ENCODE results near the gene MED1.
A peak's percentile ranks its signal among the peaks of the same experiment; 100 is the strongest.
"Not testable (repeated sequence)": the region's sequence is repeated elsewhere in the genome, so short reads cannot be mapped to it uniquely, and the experiment has no call there.

Gene MED1, protein sequence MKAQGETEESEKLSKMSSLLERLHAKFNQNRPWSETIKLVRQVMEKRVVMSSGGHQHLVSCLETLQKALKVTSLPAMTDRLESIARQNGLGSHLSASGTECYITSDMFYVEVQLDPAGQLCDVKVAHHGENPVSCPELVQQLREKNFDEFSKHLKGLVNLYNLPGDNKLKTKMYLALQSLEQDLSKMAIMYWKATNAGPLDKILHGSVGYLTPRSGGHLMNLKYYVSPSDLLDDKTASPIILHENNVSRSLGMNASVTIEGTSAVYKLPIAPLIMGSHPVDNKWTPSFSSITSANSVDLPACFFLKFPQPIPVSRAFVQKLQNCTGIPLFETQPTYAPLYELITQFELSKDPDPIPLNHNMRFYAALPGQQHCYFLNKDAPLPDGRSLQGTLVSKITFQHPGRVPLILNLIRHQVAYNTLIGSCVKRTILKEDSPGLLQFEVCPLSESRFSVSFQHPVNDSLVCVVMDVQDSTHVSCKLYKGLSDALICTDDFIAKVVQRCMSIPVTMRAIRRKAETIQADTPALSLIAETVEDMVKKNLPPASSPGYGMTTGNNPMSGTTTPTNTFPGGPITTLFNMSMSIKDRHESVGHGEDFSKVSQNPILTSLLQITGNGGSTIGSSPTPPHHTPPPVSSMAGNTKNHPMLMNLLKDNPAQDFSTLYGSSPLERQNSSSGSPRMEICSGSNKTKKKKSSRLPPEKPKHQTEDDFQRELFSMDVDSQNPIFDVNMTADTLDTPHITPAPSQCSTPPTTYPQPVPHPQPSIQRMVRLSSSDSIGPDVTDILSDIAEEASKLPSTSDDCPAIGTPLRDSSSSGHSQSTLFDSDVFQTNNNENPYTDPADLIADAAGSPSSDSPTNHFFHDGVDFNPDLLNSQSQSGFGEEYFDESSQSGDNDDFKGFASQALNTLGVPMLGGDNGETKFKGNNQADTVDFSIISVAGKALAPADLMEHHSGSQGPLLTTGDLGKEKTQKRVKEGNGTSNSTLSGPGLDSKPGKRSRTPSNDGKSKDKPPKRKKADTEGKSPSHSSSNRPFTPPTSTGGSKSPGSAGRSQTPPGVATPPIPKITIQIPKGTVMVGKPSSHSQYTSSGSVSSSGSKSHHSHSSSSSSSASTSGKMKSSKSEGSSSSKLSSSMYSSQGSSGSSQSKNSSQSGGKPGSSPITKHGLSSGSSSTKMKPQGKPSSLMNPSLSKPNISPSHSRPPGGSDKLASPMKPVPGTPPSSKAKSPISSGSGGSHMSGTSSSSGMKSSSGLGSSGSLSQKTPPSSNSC (N-terminal part only)

DNA sequence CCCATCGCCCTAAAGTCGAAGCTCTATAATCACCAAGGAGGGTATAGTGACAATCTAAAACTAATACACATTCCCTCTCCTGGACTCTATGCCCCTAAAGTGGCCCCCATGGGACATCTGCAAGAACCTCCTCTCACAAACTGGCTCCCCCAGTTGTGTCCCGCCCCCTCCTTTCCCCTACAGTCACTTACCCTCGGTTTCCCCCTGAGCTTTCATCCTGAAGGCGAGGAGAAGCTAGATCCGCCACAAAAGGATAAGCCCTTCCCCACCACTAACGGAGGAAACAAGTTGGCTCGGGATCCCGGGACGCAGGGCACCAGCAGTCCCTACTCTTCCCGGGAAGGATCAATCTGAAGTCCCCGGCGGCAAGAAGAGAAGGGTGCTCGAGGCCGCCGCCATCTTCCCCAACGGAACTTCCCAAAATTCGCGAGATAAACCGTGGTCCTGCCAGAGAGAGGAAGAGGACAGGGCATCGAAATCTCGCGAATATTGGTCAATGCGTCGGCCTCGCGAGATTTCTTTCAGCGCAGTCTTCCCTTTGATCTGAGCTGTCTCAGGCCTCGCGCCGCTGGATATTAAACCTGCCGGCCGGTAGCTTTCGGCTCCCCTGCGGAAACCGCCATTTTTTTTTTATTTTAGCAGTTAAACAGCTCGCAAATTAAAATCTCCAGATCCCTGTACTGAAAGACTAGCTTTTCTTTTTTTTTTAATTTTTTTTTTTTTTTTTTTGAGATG lies at the start of gene MED1:
Gene MED1 (minus strand): TSS at position 417 of the 735 bp plus-strand sequence. CDS start 201 bp downstream, at position 216.
- DNase-seq, result peak; percentile 98

DNA sequence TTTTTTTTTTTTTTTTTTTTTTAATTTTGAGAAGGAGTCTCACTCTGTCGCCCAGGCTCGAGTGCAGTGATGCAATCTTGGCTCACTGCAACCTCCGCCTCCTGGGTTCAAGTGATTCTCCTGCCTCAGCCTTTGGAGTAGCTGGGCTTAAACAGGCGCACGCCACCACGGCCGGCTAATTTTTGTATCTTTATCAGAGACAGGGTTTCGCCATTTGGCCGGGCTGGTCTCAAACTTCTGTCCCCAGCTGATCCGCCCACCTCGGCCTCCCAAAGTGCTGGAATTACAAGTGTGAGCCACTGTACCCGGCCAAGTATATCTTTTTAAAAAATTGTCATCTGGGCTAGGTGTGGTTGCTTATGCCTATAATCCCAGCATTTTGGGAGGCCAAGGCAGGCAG lies 45.9 kb upstream of the MED1 start:
- DNase-seq, result not testable (repeated sequence)

DNA sequence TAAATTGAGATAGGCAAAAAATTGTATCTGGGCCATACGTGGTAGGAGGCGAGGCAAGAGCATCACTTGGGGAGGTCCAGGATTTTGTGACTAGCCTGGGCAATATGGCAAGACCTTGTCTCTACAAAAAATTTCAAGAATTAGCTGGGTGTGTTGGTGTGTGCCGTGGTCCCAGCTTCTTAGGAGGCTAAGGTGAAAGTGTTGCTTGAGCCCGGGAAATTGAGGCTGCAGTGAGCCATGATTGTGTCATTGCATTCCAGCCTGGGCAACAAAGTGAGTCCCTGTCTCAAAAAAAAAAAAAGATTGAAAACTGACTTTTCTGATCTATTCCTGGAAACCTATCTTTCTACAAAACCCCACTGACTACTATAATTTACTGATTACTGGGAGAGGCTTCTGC lies 36.9 kb upstream of the MED1 start:
- no peak for DNase-seq

DNA sequence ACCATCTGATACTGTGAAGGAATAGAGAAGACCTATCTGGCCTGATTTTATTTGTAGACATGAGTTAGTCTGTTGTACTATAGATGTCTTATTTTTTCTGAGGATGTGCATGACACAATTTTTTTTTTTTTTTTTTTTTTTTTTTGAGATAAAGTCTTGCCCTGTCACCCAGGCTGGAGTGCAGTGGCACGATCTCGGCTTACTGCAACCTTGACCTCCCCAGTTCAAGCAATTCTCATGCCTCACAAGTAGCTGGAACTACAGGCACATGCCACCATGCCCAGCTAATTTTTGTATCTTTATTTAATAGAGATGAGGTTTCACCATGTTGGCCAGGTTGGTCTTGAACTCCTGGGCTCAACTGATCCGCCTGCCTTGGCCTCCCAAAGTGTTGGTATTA lies 36.4 kb upstream of the MED1 start:
- not testable (repeated sequence) for DNase-seq

DNA sequence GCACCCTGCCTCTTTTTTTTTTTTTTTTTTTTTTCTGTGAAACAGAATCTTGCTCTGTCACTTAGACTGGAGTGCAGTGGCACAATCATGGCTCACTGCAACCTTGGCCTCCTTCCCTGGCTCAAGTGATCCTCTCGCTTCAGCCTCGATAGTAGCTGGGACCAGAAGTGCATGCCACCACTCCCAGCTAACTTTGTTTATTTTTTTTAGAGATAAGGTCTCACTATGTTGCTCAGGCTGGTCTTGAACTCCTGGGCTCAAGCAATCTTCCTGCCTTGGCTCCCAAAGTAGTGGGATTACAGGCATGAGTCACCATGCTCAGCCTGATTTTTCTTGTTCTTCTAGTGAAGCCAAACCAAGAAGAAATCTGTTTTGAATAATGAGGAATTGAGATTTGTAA lies 35.2 kb upstream of the MED1 start:
- no peak for DNase-seq

DNA sequence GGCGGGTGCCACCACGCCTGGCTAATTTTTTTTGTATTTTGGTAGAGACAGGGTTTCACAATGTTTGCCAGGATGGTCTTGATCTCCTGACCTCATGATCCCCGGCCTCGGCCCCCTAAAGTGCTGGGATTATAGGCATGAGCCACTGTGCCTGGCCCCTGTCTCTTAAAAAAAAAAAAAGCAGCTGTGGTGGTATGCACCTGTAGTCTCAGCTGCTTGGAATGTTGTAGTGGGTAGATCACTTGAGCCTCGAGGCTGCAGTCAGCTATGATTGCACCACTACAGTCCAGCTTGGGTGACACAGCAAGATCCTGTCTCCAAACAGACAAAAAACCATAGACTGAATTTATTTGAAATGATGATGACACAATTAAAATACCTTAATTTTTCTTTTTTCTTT lies 34.5 kb upstream of the MED1 start:
- no peak for DNase-seq

DNA sequence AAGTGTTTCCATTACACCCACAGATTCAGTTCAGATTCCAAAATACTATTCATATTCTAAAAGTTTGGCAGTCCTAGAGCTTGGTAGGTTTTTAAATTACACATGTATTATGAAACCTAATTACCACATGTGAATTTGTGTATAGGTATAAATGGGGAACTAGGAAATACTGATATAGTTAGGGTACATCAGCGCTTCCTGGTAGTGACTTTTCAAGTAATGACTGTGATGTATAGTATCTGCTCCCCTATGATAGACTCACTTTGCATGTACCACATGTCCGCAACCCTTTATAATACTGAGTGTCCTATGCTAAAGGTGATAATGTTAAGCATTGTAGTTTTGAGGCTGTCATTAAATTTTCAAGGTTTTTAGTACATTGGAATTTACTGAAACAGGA lies 33.1 kb upstream of the MED1 start:
- no peak for DNase-seq

DNA sequence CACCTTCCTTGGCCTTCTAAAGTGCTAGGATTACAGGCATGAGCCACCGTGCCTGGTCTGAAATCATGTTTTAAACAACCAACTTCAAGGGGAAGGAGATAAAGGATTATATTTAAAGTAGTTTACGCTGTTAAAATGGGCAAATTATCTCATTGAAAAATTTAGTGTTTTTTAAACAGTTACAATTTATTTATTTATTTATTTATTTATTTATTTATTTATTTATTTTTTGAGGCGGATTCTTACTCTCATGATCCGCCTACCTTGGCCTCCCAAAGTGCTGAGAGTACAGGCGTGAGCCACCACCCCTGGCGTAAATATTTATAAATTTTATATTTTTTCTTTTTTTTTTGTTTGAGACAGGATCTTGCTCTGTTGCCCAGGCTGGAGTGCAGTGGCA lies 32.4 kb upstream of the MED1 start:
- no peak for DNase-seq

DNA sequence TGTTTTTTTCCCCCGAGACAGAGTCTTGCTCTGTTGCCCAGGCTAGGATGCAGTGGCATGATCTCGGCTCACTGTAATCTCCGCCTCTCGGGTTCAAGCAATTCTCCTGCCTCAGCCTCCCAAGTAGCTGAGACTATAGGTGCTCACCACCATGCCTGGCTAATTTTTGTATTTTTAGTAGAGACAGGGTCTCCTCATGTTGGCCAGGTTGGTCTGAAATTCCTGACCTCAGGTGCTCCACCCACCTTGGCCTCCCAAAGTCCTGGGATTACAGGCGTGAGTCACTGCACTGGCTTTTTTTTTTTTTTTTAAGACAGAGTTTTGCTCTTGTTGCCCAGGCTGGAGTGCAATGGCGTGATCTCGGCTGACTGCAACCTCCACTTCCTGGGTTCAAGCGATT lies 28.6 kb upstream of the MED1 start:
- not testable (repeated sequence) for DNase-seq

DNA sequence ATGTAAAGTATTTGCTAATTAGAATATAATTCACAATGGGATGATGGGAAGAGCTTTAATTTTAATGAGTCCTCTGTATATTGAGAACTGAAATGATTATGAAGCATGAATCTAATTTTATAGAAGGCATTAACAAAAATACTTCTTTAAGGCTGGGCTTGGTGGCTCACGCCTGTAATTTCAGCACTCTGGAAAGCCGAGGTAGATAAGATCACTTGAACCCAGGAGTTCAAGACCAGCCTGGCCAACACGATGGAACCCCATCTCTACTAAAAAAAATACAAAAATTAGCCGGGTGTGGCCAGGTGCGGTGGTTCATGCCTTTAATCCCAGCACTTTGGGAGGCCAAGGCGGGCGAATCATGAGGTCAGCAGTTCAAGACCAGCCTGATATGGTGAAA lies 22.2 kb upstream of the MED1 start:
- no peak for DNase-seq

DNA sequence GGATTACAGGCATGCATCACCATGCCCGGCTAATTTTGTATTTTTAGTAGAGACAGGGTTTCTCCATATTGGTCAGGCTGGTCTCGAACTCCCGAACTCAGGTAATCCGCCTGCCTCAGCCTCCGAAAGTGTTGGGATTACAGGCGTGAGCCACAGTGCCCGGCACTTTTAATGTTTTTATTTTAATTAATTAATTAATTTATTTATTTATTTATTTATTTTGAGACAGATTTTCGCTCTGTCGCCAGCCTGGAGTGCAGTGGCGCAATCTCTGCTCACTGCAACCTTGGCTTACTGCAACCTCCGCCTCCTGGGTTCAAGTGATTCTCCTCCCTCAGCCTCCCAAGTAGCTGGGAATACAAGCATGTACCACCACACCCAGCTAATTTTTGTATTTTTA lies 17.5 kb upstream of the MED1 start:
- DNase-seq, result not testable (repeated sequence)

DNA sequence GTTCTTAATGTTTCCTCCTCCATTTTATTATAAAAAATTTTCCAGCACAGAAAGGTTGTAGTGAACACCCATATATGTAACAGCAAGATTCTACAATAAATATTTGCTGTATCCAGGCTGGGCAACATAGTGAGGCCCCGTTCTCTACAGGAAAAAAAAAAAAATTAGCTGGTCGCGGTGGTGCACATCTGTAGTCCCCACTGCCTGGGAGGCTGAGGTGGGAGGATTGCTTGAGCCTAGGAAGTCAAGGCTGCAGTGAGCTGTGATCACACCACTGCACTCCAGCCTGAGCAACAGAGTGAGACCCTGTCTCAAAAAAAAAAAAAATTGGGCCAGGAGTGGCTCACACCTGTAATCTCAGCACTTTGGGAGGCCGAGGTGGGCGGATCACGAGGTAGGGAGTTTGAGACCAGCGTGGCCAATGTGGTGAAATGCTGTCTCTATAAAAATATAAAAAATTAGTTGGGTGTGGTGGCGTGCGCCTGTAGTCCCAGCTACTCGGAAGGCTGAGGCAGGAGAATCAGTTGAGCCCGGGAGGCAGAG lies 13.6 kb upstream of the MED1 start:
- DNase-seq, result not testable (repeated sequence)

DNA sequence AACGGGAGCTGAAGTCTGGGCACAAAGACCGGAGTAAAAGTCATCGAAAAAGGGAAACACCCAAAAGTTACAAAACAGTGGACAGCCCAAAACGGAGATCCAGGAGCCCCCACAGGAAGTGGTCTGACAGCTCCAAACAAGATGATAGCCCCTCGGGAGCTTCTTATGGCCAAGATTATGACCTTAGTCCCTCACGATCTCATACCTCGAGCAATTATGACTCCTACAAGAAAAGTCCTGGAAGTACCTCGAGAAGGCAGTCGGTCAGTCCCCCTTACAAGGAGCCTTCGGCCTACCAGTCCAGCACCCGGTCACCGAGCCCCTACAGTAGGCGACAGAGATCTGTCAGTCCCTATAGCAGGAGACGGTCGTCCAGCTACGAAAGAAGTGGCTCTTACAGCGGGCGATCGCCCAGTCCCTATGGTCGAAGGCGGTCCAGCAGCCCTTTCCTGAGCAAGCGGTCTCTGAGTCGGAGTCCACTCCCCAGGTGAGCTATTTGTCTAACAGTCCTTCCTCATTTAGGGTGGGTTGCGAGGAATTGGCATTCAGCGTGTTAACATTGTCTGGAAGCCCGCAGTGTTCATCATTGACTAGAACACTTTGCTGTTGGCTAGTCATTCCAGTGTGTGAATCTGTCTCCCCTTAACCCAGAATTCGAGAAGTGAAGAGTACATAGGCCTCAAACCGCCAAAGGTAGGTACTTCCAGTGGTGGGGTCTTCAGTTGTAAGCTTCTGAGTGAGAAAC lies 11.7 kb upstream of the MED1 start:
- no peak for DNase-seq

DNA sequence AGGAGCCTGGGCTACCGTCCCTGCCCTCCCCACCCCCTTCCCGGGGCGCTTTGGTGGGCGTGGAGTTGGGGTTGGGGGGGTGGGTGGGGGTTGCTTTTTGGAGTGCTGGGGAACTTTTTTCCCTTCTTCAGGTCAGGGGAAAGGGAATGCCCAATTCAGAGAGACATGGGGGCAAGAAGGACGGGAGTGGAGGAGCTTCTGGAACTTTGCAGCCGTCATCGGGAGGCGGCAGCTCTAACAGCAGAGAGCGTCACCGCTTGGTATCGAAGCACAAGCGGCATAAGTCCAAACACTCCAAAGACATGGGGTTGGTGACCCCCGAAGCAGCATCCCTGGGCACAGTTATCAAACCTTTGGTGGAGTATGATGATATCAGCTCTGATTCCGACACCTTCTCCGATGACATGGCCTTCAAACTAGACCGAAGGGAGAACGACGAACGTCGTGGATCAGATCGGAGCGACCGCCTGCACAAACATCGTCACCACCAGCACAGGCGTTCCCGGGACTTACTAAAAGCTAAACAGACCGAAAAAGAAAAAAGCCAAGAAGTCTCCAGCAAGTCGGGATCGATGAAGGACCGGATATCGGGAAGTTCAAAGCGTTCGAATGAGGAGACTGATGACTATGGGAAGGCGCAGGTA lies 11.0 kb upstream of the MED1 start:
- DNase-seq, result no peak

DNA sequence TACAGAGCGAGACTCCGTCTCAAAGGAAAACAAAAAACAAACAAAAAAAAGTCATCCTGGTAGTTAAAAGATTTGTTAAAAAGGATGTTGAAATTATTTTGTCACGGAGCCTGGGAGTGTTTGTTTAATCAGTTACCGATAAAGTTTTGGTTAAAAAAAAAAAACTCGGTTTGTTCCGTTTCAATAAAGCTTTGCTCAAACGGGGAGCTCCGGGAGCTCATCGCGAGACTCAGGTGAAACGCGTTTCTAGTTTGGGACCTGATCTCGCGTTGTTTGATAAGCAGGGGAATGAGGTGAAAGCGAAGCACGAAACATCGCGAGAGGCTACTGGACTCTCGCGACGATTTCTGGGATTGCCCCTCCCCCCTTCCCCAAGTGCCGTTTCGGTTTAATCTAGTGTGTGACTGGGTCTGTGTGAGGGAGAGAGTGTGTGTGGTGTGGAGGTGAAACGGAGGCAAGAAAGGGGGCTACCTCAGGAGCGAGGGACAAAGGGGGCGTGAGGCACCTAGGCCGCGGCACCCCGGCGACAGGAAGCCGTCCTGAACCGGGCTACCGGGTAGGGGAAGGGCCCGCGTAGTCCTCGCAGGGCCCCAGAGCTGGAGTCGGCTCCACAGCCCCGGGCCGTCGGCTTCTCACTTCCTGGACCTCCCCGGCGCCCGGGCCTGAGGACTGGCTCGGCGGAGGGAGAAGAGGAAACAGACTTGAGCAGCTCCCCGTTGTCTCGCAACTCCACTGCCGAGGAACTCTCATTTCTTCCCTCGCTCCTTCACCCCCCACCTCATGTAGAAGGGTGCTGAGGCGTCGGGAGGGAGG lies 10.3 kb upstream of the MED1 start, which contains the start of gene CDK12:
Gene CDK12 (plus strand): TSS at position 374 of the 813 bp plus-strand sequence. CDS start 586 bp downstream, outside the sequence.
- DNase-seq, result peak; percentile 99

DNA sequence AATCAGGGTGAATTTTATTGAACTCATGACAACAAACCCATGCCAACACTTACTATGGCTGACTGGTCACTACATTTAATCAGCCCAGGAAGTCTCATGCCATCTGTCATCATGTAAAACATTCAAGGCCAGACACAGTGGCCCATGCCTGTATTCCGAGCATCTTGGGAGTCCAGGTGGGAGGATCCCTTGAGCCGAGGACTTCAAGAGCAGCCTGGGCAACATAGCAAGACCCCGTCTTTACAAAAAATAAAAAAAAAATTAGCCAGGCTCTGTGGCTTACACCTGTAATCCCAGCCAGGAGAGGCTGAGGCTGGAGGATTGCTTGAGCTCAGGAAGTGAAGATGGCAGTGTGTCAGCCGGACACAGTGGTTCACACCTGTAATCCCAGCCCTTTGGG lies 4.9 kb upstream of the MED1 start:
- no peak for DNase-seq

DNA sequence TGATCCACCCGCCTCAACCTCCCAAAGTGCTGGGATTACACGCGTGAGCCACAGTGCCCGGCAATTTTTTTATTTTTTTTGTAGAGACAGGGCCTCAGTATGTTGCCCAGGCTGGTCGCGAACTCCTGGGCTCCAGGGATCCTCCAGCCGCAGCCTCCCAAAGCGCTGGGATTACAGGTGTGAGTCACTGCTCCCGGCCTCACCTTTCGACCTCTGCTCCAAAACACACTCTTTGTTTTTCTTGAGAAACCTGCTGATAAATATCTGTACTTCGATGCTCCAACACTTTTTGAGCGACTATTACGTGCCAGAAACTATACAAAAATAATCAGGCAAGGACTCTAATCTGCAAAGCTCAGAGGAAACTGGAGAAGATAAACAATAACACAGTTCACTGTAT lies 1.0 kb downstream of the MED1 start:
- DNase-seq, result no peak

DNA sequence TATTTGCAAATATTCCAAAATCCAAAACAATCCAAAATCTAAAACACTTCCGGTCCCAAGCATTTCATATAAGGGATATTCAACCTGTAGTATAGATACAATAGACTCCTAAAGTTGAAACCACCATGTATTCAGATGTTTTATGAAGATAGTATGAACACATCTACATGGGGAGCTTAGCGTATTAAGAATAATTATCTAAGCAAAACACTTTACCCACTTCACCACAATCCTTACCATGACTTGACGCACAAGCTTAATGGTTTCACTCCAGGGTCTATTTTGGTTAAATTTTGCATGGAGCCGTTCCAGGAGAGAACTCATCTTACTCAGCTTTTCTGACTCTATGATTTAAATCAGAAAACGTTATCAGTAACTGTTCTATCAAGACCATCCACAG lies 3.5 kb downstream of the MED1 start:
- DNase-seq, result no peak

DNA sequence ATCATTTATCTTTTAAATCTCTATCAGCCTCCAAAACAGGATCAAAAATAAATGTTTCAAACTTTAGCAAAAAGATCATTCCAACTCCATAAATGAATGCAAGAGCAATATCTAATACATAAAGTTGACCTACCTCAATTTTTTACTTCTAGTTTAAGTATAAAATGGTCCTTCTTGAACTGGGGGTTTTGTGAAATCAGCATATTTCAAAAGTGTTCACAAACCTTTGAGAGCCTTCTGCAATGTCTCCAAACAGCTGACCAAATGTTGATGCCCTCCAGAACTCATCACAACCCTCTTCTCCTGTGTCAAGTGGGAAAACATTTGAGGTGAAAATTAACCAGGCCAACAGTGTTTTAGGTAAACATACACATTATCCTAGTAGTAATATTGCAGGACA lies 7.7 kb downstream of the MED1 start:
- no peak for DNase-seq

DNA sequence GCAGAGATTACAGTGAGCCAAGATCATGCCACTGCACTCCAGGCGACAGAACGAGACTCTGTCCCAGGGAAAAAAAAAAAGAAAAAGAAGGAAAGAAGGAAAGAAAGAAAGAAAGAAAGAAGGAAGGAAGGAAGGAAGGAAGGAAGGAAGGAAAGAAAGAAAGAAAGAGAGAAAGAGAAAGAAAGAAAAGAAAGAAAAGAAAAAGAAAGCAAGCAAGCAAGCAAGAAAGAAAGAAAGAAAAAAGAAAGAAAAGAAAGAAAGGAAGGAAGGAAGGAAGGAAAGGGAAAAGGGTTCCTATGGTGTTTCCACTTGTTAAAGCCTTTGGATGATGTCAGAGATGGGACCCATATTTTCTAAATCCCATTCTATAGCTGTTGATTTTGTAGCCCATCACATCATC lies 11.2 kb downstream of the MED1 start:
- not testable (repeated sequence) for DNase-seq
